ENCODE results near the gene HNRNPUL2. TPM values are rescaled to one million over a fixed set of nuclear protein-coding genes. Genes with fewer than 3 reads are reported as not detected.
A peak's percentile ranks its signal among the peaks of the same experiment; 100 is the strongest.
"Not testable (repeated sequence)": the region's sequence is repeated elsewhere in the genome, so short reads cannot be mapped to it uniquely, and the experiment has no call there.

Gene HNRNPUL2
- total RNA-seq: 7.5 TPM

- DNase-seq (ENCODE audit: low read depth in 2 of 3, low spot score in 2 of 3): peak; percentile 94 to 100 (median 99)
Observed at GRCh38 chr11:62727165-62727871, at the start of gene HNRNPUL2. HNRNPUL2 (minus strand) TSS chr11:62727457; CDS start chr11:62727156, 301 bp downstream.

DNA sequence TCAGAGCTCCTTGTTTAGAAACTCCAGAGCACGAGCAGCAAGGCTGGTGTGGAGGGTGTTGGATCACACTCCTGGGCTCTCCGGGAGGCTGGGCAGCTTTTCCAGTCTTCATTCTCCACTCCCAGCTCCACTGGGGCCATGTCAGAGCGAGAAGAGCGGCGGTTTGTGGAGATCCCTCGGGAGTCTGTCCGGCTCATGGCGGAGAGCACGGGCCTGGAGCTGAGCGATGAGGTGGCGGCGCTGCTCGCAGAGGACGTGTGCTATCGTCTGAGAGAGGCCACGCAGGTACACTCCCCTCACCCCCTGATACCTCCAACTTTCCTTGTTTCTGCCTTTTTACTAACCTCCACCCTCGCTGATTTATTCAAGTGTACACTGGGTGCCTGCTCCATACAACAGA, 48.4 kb upstream of the HNRNPUL2 start:
- DNase-seq (ENCODE audit: low read depth in 2 of 3, low spot score in 2 of 3): no peak

DNA sequence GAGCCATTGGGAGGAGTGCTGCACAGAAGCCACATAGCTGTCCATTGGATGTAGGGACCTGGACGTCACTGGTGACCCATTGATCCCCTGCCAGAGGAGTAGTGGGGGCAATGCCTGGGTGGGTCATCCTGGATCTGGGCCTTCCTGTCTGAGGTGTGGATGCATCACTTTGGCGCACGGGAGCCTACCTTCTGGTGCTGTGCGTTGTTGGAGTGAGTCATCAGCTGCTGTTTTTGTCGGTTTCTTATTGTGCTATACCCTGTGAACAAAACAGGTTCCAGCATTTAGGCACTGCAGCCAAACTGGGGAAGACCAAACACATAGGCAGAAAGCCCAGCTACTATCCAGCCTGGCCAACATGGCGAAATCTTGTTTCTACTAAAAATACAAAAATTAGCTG, 47.1 kb upstream of the HNRNPUL2 start:
- DNase-seq (ENCODE audit: low read depth in 2 of 3, low spot score in 2 of 3): no peak

- peak; percentile 75 to 91 (median 89) for DNase-seq (ENCODE audit: low read depth in 2 of 3, low spot score in 2 of 3)
Observed at GRCh38 chr11:62771144-62772021, 44.1 kb upstream of the HNRNPUL2 start, which contains the start of gene TAF6L. TAF6L (plus strand) TSS chr11:62771396; CDS start chr11:62775784, 4,388 bp downstream.

GRCh38 chr11:62770778-62771143, 43.5 kb upstream of the HNRNPUL2 start:
- peak in 1 of 3 donors; percentile 15 for DNase-seq (ENCODE audit: low read depth in 2 of 3, low spot score in 2 of 3)

- not testable (repeated sequence) for DNase-seq (ENCODE audit: low read depth in 2 of 3, low spot score in 2 of 3)
Observed at GRCh38 chr11:62760867-62761227, 33.6 kb upstream of the HNRNPUL2 start.

- DNase-seq (ENCODE audit: low read depth in 2 of 3, low spot score in 2 of 3): no peak
Observed at GRCh38 chr11:62757846-62758788, 30.9 kb upstream of the HNRNPUL2 start.

GRCh38 chr11:62755086-62755615, 27.9 kb upstream of the HNRNPUL2 start:
- no peak for DNase-seq (ENCODE audit: low read depth in 2 of 3, low spot score in 2 of 3)

GRCh38 chr11:62753736-62754603, 26.7 kb upstream of the HNRNPUL2 start, which contains the start of gene ZBTB3:
ZBTB3 (minus strand) TSS chr11:62754160; CDS start chr11:62753664, 496 bp downstream.
- peak; percentile 92 to 99 (median 99) for DNase-seq (ENCODE audit: low read depth in 2 of 3, low spot score in 2 of 3)

DNA sequence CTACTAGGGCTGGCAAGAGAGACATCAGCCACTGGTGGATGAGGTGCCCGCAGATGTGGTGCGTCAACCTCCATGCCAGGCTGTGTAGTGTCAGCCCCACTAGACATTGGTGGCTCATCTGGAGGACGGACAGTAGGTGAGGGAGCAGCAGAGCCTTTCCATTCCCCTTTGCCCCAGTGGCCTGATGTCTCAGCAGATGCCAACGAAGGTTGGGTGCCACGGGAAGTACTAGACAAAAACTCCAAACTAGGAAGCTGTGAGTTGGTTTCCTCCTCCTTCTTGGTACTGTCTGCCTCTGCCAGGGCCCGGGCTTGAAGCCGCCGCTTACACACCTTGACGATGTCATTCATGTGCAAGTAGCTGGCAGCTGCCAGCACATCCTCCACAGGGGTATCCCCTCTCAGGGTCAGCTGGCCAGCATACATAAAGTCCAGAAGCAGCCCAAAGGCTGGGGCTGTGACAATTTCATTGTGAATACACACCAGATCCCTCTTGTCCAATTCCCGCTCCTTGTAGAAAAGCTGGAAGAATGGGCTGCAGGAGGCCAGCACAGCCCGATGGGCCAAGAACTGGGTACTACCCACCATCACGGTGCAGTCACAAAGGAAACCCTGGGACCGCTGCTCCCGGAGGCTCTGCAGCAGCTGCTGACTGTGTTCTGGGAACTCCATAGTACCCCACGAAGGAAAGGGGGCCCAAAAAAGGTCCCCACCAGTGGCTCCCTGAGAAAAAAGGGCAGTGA, 25.9 kb upstream of the HNRNPUL2 start:
- DNase-seq (ENCODE audit: low read depth in 2 of 3, low spot score in 2 of 3): no peak

DNA sequence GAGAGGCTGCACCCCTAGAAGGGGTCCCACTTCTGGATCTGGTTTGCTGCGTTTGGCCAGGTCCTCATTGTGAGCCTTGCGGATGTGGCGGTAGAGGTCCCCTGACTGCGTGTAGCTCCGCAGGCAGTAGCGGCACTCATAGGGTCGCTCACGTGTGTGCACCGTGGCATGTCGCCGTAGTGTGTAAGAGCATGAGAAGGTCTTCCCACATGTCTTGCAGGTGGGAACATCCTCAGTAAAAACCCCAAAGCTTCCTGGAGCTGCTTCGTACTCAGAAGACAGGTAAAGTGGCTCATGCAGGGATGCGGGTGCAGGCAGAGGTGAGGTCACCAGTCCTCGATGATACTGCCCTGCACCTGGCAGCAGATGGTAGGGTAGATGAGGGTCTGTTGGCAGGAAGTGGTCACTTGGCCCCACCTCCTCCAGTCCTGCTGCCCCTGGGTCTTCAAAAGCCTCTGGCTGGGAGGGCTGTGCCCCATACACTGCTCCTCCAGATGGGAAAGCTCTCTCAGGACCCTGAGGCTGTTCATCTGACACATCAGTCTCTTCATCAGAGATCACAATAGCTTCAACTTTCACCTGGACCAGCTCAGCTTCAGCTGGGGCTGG, 25.0 kb upstream of the HNRNPUL2 start:
- no peak for DNase-seq (ENCODE audit: low read depth in 2 of 3, low spot score in 2 of 3)

- DNase-seq (ENCODE audit: low read depth in 2 of 3, low spot score in 2 of 3): not testable (repeated sequence)
Observed at GRCh38 chr11:62749931-62750330, 22.7 kb upstream of the HNRNPUL2 start.

GRCh38 chr11:62747475-62748160, 20.4 kb upstream of the HNRNPUL2 start:
- no peak for DNase-seq (ENCODE audit: low read depth in 2 of 3, low spot score in 2 of 3)

GRCh38 chr11:62737196-62737595, 9.9 kb upstream of the HNRNPUL2 start:
- DNase-seq (ENCODE audit: low read depth in 2 of 3, low spot score in 2 of 3): no peak

DNA sequence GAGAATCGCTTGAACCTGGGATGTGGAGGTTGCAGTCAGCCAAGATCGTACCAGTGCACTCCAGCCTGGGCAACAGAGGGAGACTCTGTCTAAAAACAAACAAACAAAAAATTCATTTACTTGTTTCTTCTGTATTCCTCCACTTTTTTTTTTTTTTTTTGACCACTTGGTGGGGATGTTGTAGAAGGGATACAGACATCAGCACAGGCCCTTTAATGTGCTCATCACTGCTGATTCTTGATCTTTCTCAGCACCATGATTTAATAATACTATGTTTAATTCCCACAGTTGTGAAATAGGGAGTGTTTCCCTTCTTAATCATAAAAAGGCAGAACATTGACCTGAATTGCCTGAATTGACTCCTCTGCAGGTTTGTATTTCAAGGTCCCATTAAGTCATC, 5.6 kb upstream of the HNRNPUL2 start:
- peak in 2 of 3 donors; percentile 40 to 65 for DNase-seq (ENCODE audit: low read depth in 2 of 3, low spot score in 2 of 3)

DNA sequence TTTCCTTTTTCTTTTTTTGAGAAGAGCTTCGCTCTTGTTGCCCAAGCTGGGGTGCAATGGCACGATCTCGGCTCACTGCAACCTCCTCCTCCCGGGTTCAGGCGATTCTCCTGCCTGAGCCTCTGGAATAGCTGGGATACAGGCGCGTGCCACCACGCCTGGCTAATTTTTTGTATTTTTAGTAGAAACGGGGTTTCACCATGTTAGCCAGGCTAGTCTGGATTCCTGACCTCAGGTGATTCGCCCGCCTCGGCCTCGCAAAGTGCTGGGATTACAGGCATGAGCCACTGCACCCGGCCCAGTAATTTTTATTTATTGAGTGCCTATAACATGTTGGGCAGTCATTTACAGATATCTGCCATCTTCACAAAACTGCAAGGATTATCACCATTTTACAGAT, 2.8 kb upstream of the HNRNPUL2 start:
- DNase-seq (ENCODE audit: low read depth in 2 of 3, low spot score in 2 of 3): not testable (repeated sequence)

- peak; percentile 67 to 93 (median 88) for DNase-seq (ENCODE audit: low read depth in 2 of 3, low spot score in 2 of 3)
Observed at GRCh38 chr11:62728171-62728988, 1.1 kb upstream of the HNRNPUL2 start, which contains the start of gene TTC9C. TTC9C (plus strand) TSS chr11:62728486; CDS start chr11:62728849, 363 bp downstream.
